GM19395 (cell line): ENCODE results near the gene GRAPL.
"Not testable (repeated sequence)": the region's sequence is repeated elsewhere in the genome, so short reads cannot be mapped to it uniquely, and the experiment has no call there.

Source experiments
- ATAC-seq: cut with Tn5 transposase; IDR thresholded peaks from one replicate; pipeline ENCODE4 v1.9.1; 2021; ENCODE audit warnings: mild to moderate bottlenecking, moderate library complexity; ENCODE audit not compliant: unreplicated experiment

Gene GRAPL

GRCh38 chr17:19127148-19127980 lies at the start of gene GRAPL:
GRAPL (plus strand) TSS chr17:19127589; CDS start chr17:19127620, 31 bp downstream.
- not testable (repeated sequence) for ATAC-seq

GRCh38 chr17:19088804-19089685 lies 38.3 kb upstream of the GRAPL start:
- not testable (repeated sequence) for ATAC-seq

- not testable (repeated sequence) for ATAC-seq
These were observed 37.2 kb upstream of the GRAPL start for GRCh38 chr17:19090058-19090772.

GRCh38 chr17:19092737-19093683 lies 34.4 kb upstream of the GRAPL start:
- ATAC-seq: not testable (repeated sequence)

- ATAC-seq: not testable (repeated sequence)
These were observed 33.5 kb upstream of the GRAPL start for GRCh38 chr17:19093684-19094438.

- ATAC-seq: not testable (repeated sequence)
These were observed 18.9 kb upstream of the GRAPL start for GRCh38 chr17:19108517-19108916.

- peak; percentile 29 for ATAC-seq
These were observed 16.9 kb upstream of the GRAPL start for GRCh38 chr17:19110189-19111097.

GRCh38 chr17:19111111-19111711 lies 16.2 kb upstream of the GRAPL start:
- peak; percentile 79 for ATAC-seq

- not testable (repeated sequence) for ATAC-seq
These were observed 15.5 kb upstream of the GRAPL start for GRCh38 chr17:19111801-19112458.

GRCh38 chr17:19112459-19112826 lies 14.9 kb upstream of the GRAPL start:
- not testable (repeated sequence) for ATAC-seq

GRCh38 chr17:19118695-19119094 lies 8.7 kb upstream of the GRAPL start:
- ATAC-seq: not testable (repeated sequence)

GRCh38 chr17:19125289-19125688 lies 2.1 kb upstream of the GRAPL start:
- ATAC-seq: not testable (repeated sequence)

GRCh38 chr17:19129500-19129899 lies 2.1 kb downstream of the GRAPL start:
- not testable (repeated sequence) for ATAC-seq

GRCh38 chr17:19131108-19131507 lies 3.7 kb downstream of the GRAPL start:
- ATAC-seq: not testable (repeated sequence)

- ATAC-seq: not testable (repeated sequence)
These were observed 4.4 kb downstream of the GRAPL start for GRCh38 chr17:19131772-19132171.

GRCh38 chr17:19133793-19134192 lies 6.4 kb downstream of the GRAPL start:
- ATAC-seq: not testable (repeated sequence)

- ATAC-seq: not testable (repeated sequence)
These were observed 8.0 kb downstream of the GRAPL start for GRCh38 chr17:19135391-19135790.
